ENCODE measurements around the gene GABBR2.
A peak's percentile ranks its signal among the peaks of the same experiment; 100 is the strongest.

GABBR2 gene

DNA sequence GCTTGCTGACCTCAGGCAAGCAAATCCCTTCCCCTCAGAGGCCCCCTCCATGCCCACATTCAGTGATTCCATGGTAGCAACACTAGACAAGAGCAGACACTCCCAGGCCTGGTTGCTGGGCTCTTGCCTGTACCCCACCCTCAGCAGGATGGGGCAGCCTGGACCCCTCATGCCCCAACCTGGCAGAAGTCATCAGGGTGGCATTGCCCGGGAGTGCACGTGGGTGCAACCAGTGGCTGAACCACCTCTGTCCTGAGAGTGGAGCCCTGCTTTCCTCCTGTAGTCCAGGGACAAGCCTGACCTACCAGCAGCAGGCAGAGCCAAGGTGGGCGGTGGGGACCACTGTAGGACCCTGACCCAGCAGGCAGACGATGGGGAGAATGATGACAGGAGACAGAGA is 387.5 kb downstream of the GABBR2 start:
- no peak for DNase-seq (ENCODE audit: low spot score)

- peak; percentile 72 for DNase-seq (ENCODE audit: low spot score)
Observed at GRCh38 chr9:98318834-98319478, 389.8 kb downstream of the GABBR2 start.

GRCh38 chr9:98318041-98318790 is 390.5 kb downstream of the GABBR2 start:
- no peak for DNase-seq (ENCODE audit: low spot score)

DNA sequence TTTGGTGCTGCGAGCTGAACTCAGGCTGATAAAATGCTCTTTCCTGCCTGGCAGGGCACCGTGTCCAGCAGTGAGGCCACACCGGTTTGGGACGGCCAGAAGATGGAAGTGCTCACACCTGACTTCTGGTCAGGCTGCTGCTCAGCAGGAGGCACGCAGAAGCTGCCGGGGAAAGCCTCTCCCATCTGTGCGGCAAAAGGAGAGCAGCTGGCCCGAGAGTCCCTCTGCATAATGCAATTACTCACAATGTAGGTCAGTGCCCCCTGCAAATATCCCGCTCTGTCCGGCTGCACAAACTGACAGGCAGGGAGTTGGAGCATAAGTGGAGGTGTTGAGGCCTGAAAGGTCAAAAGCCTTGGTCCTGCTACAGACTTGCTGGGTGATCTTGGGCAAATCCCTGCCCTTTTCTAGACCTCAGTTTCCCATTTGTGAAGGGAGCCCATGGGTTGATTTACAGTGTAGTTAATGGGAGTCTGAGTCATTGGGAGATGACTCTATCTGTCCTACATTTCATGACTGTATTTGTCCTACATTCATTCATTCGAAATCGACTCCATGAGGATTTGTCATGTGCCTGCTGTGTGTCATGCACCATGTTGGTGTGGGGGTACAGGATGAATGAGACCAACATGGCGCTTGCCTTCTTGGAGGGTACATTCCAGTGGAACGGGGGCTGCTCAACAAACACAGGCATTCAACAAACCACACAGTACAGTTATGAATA is 391.4 kb downstream of the GABBR2 start:
- peak; percentile 69 for DNase-seq (ENCODE audit: low spot score)

GRCh38 chr9:98316445-98317133 is 392.1 kb downstream of the GABBR2 start:
- DNase-seq (ENCODE audit: low spot score), result no peak

GRCh38 chr9:98315551-98316060 is 393.1 kb downstream of the GABBR2 start:
- peak; percentile 86 for DNase-seq (ENCODE audit: low spot score)

- no peak for DNase-seq (ENCODE audit: low spot score)
Observed at GRCh38 chr9:98315067-98315453, 393.7 kb downstream of the GABBR2 start.

GRCh38 chr9:98314381-98315066 is 394.2 kb downstream of the GABBR2 start:
- peak; percentile 93 for DNase-seq (ENCODE audit: low spot score)

- no peak for DNase-seq (ENCODE audit: low spot score)
Observed at GRCh38 chr9:98312365-98312764, 396.4 kb downstream of the GABBR2 start.

DNA sequence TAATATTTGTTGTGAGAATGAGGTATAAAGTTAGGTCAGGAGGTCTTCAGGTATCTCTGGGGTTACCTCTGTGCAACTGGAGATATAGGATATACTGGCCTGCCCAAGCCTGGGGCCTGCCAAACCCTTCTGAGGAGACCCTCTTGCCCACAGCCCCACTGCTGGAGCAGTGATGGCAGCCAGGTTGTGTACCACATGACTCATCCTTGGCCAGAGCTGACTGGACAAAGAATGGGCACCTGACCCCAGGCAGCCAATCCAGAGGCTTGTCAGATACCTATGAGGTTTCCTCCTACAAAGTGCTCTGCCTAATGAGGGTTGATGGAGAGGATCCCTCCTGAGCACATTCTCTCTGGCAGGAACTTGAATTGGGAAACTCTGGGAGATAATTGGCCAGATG is 397.2 kb downstream of the GABBR2 start:
- no peak for DNase-seq (ENCODE audit: low spot score)

- DNase-seq (ENCODE audit: low spot score), result no peak
Observed at GRCh38 chr9:98310752-98311392, 397.9 kb downstream of the GABBR2 start.

DNA sequence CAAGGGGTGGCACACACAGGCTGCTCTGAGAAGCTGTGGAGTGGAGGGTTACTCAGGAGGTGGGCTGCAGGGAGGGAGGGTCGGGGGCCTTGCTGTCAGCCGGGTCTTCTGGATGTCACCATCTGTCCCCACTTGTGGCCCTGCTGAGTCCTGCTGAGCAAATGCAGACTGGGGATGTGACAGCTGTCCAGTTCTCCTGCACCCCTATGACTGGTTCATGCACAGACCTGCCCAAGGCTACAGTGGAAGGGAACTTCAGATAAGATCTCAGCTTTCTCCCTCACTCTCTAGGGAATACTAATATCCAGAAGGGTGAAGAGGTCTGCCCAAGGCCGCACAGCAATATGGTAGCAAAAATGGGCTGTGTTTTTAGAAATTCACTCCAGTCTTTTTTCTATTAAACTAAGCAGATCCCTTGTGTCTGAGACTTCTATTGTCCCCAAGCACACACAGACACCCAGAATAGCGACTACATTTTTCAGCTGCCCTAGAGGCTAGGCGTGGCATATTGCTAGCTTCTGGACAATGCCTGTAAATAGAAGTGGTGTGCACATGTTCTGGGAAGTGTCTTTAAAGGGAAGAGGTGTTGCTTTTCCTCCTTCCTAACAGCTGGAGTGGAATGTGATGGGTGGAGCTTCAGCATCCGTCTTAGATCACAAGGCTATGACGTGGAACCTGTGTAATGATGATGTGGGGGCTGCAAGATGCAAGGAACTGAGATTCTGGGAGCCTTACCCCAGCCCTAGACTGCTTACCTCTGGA is 402.2 kb downstream of the GABBR2 start:
- DNase-seq (ENCODE audit: low spot score), result no peak

DNA sequence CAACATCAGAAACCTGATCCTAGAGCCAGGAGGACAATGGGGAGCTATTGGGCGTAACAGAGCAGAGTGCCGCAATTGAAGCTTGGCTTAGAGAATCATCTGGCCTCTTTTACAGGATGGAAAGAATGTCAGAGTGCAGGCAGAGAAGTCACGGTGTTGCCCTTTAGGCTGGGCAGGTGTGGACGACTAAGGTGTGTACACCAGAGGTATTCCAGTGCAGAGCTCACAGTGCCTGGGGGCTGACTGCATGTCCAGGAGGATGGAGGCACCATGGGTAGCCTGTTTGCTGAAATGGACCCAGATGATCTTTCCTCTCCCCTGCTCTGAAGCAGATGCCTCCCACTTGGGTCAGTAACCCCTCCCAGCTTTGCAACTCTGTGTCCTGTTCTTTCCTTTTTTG is 404.4 kb downstream of the GABBR2 start:
- no peak for DNase-seq (ENCODE audit: low spot score)

GRCh38 chr9:98303633-98304125 is 405.1 kb downstream of the GABBR2 start:
- no peak for DNase-seq (ENCODE audit: low spot score)

- no peak for DNase-seq (ENCODE audit: low spot score)
Observed at GRCh38 chr9:98302938-98303632, 405.6 kb downstream of the GABBR2 start.

- DNase-seq (ENCODE audit: low spot score), result no peak
Observed at GRCh38 chr9:98302150-98302549, 406.6 kb downstream of the GABBR2 start.

GRCh38 chr9:98300611-98301010 is 408.1 kb downstream of the GABBR2 start:
- DNase-seq (ENCODE audit: low spot score), result no peak

DNA sequence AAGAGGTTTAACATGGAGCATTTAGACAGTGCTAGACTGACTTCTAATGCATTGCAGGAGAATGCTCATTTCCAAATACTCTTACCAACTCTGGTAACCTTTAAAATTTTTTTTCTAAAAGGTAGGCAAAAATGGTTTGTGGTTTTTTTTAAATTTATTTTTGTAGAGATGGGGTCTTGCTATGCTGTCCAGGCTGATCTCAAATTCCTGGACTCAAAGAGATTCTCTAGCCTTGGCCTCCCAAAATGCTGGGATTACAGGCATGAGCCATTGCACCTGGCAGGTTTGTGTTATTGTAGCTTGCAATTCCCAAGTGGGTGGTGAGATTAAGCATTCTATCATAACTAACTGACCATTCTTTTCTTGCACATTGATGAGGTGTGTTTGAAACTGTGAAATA is 410.3 kb downstream of the GABBR2 start:
- no peak for DNase-seq (ENCODE audit: low spot score)

DNA sequence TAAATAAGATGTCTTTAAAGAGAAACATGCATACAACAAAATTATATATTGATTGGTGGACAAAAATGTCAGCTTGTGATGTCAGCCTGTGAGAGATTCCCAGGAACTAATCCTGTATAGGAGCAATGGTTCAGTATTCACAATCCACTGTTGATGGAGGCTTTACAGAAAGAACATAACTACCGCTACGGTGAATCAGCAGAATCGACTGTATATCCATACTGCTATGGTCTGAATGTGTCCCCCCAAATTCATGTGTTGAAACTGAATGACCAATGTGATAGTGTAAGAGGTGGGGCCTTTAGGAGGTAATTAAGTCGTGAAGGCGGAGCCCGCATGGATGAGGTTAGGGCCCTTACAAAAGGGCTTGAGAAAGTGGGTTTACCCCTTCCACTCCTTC is 412.9 kb downstream of the GABBR2 start:
- DNase-seq (ENCODE audit: low spot score), result no peak

DNA sequence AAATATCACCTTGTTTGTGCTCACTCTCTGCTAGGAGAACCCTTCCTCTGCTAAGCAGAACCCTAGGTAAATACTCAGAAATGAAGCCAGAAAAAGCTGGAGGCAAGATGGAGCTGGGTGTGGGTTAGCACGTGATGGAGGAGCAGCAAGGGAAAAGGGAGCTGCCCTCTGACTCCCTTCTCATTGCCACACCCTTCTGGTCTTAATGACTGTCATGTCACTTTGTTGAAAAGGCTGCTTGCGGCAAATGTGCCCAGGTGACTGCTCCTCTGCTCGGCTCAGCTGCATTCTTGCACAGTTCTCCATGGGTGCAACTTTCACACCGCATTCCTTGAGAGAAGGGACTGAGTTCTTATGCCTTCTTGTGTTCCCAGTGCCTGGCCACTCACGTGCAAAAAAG is 416.9 kb downstream of the GABBR2 start:
- no peak for DNase-seq (ENCODE audit: low spot score)
